ENCODE results near the gene ZNF366. TPM values are rescaled to one million over a fixed set of nuclear protein-coding genes. Genes with fewer than 3 reads are reported as not detected.

Gene ZNF366
- total and polyA plus RNA-seq, 2 of the 13 experiments (the other 11 are each of a cell fraction or from before 2014, with no cell fraction given) = not detected

- ATAC-seq (no peak), FAIRE-seq (no peak), DNase-seq (ENCODE audit: low spot score) (no peak)
- POLR2A ChIA-PET = no interaction called here
- no peaks in the 10 kb centered on the region for H3K9me3 ChIP-seq (ENCODE audit: low read length)
- no TSS peak for BruUV-seq (replicated peaks)
- H3K4me3 ChIP-seq (replicated peaks in 1 of 3; ENCODE audit: insufficient read depth in 1 of 3, low read depth in 2 of 3, low read length in 3 of 3) = no peak overlapping the region
- 17% methylated on average over 2 of the region's 2 CpGs for WGBS (ENCODE audit: low lambda C conversion rate)
- H3K4me1 ChIP-seq (ENCODE audit: insufficient read depth, low read length) = peaks cover 11% of the 10 kb centered on the region
- no peak overlapping the region for H3K4me2 ChIP-seq (ENCODE audit: low read depth, low read length)
- no peaks in the 10 kb centered on the region for H3K79me2 ChIP-seq (ENCODE audit: insufficient read depth, low read length)
- H2AFZ ChIP-seq (ENCODE audit: low read length) = no peak overlapping the region
- in situ Hi-C loops (cut with HindIII; ENCODE audit: extremely low pct_ligation_motif_present, low pct_unique_long_range_greater_than_20kb) (no loop called here), intact Hi-C loops (cut with micrococcal nuclease; ENCODE audit: unreplicated experiment) (no loop called here)
- H3K27ac ChIP-seq (ENCODE audit: extremely low read length, insufficient read depth, low read length) = no peak overlapping the region
- CTCF ChIA-PET (ENCODE audit: low intra/inter-chr PET ratio, low total read pairs) = no interaction called here
- H3K9ac ChIP-seq (ENCODE audit: insufficient read depth, low read depth, low read length) = no peak overlapping the region
- H3K36me3 ChIP-seq (replicated peaks in 1 of 2; ENCODE audit: control insufficient read depth in 1 of 2, insufficient read depth in 2 of 2, low read length in 2 of 2) = no peaks in the 10 kb centered on the region
- no peaks in the 10 kb centered on the region for H4K20me1 ChIP-seq (ENCODE audit: insufficient read depth, low read length)
- peaks cover 0 to under 1% of the 10 kb centered on the region in 2 experiments; a peak in 1 of 5 replicates for H3K27me3 ChIP-seq (ENCODE audit: control insufficient read depth in 1 of 2, insufficient read depth in 2 of 2, low read length in 2 of 2)
- TF ChIP-seq ATF3 (CRISPR knock-in tag; IDR thresholded peaks at IDR 0.05) (no peak), HCFC1 (IDR thresholded peaks at IDR 0.05; ENCODE audit: low read depth, low read length) (no peak), PAWR (CRISPR knock-in tag; IDR thresholded peaks at IDR 0.05; ENCODE audit: borderline replicate concordance) (no peak), CTCF (CRISPR knock-in tag; IDR thresholded peaks at IDR 0.05) (no peak), WIZ (CRISPR knock-in tag; IDR thresholded peaks at IDR 0.05) (no peak), ZNF792 (CRISPR knock-in tag; IDR thresholded peaks at IDR 0.05) (no peak), PRPF4 (IDR thresholded peaks at IDR 0.05; ENCODE audit: low read depth, low read length, poor library complexity, severe bottlenecking) (no peak), SP1 (IDR thresholded peaks at IDR 0.05) (no peak), SP1 (CRISPR knock-in tag; IDR thresholded peaks at IDR 0.05) (no peak), RFXANK (CRISPR knock-in tag; IDR thresholded peaks at IDR 0.05) (no peak), ZNF33A (CRISPR knock-in tag; IDR thresholded peaks at IDR 0.05; ENCODE audit: borderline replicate concordance) (no peak)
- TF ChIP-seq, protein P1, sequence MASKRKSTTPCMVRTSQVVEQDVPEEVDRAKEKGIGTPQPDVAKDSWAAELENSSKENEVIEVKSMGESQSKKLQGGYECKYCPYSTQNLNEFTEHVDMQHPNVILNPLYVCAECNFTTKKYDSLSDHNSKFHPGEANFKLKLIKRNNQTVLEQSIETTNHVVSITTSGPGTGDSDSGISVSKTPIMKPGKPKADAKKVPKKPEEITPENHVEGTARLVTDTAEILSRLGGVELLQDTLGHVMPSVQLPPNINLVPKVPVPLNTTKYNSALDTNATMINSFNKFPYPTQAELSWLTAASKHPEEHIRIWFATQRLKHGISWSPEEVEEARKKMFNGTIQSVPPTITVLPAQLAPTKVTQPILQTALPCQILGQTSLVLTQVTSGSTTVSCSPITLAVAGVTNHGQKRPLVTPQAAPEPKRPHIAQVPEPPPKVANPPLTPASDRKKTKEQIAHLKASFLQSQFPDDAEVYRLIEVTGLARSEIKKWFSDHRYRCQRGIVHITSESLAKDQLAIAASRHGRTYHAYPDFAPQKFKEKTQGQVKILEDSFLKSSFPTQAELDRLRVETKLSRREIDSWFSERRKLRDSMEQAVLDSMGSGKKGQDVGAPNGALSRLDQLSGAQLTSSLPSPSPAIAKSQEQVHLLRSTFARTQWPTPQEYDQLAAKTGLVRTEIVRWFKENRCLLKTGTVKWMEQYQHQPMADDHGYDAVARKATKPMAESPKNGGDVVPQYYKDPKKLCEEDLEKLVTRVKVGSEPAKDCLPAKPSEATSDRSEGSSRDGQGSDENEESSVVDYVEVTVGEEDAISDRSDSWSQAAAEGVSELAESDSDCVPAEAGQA (IDR thresholded peaks at IDR 0.05; ENCODE audit: low read depth) = no peak
- TF ChIP-seq, protein P1 (CRISPR knock-in tag; IDR thresholded peaks at IDR 0.05; ENCODE audit: borderline replicate concordance) = no peak
- TF ChIP-seq, protein P2, sequence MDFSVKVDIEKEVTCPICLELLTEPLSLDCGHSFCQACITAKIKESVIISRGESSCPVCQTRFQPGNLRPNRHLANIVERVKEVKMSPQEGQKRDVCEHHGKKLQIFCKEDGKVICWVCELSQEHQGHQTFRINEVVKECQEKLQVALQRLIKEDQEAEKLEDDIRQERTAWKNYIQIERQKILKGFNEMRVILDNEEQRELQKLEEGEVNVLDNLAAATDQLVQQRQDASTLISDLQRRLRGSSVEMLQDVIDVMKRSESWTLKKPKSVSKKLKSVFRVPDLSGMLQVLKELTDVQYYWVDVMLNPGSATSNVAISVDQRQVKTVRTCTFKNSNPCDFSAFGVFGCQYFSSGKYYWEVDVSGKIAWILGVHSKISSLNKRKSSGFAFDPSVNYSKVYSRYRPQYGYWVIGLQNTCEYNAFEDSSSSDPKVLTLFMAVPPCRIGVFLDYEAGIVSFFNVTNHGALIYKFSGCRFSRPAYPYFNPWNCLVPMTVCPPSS (IDR thresholded peaks at IDR 0.05) = no peak
Observed at GRCh38 chr5:72516916-72517315, 9.7 kb upstream of the ZNF366 start.

Measured in HepG2 (cell line).